ENCODE data around the gene OR2Z1. TPM values are rescaled to one million over a fixed set of nuclear protein-coding genes. Genes with fewer than 3 reads are reported as not detected.

OR2Z1 gene
- total RNA-seq, result not detected in 2 replicates

GRCh38 chr19:8721334-8721733 lies at the start of gene OR2Z1:
TSS of gene OR2Z1 (plus strand) at chr19:8721634. CDS start at chr19:8731029, 9,395 bp downstream.

GRCh38 chr19:8698433-8699063 lies 22.9 kb upstream of the OR2Z1 start, which contains the start of gene ACTL9:
TSS of gene ACTL9 (minus strand) at chr19:8698795. CDS start at chr19:8698701, 94 bp downstream.

Other genes with a start within 250 kb of the OR2Z1 start
- not detected in 2 replicates for gene PRAM1, start 219.0 kb upstream of the OR2Z1 start, total RNA-seq
- 3.6 and 6.1 TPM in 2 replicates for gene ZNF414, start 207.5 kb upstream of the OR2Z1 start, total RNA-seq
- gene MYO1F, start 144.2 kb upstream of the OR2Z1 start, total RNA-seq, result 0.13 and 0.16 TPM in 2 replicates
- gene ADAMTS10, start 110.9 kb upstream of the OR2Z1 start, total RNA-seq, result 1.1 and 14.2 TPM in 2 replicates
- gene NFILZ, start 91.0 kb upstream of the OR2Z1 start, total RNA-seq, result not detected in 2 replicates
- gene ACTL9, start 22.8 kb upstream of the OR2Z1 start, total RNA-seq, result not detected in 2 replicates
- gene ZNF558, start 110.7 kb downstream of the OR2Z1 start, total RNA-seq, result 2.3 and 3.2 TPM in 2 replicates
- gene MBD3L1, start 110.7 kb downstream of the OR2Z1 start, total RNA-seq, result not detected in 2 replicates